GM19023 (cell line): ENCODE results near the gene DAB1.

ENCODE experiments used
- ATAC-seq: cut with Tn5 transposase; IDR thresholded peaks from one replicate; pipeline ENCODE4 v1.9.1; 2021; ENCODE audit warnings: mild to moderate bottlenecking, moderate library complexity; ENCODE audit not compliant: unreplicated experiment

Gene DAB1

GRCh38 chr1:57418971-57419370, 4.9 kb downstream of the DAB1 start:
- ATAC-seq, result no peak

- ATAC-seq, result no peak
These were observed 12.6 kb downstream of the DAB1 start for GRCh38 chr1:57411262-57411661.

- no peak for ATAC-seq
These were observed 13.4 kb downstream of the DAB1 start for GRCh38 chr1:57410508-57410907.

- ATAC-seq, result no peak
These were observed 15.9 kb downstream of the DAB1 start for GRCh38 chr1:57407928-57408327.

- ATAC-seq, result no peak
These were observed 17.4 kb downstream of the DAB1 start for GRCh38 chr1:57406428-57406970.

GRCh38 chr1:57404884-57405283, 19.0 kb downstream of the DAB1 start:
- ATAC-seq, result no peak

GRCh38 chr1:57403201-57403600, 20.7 kb downstream of the DAB1 start:
- ATAC-seq, result no peak

- no peak for ATAC-seq
These were observed 22.2 kb downstream of the DAB1 start for GRCh38 chr1:57401671-57402070.

GRCh38 chr1:57400048-57400447, 23.8 kb downstream of the DAB1 start:
- ATAC-seq, result no peak

- no peak for ATAC-seq
These were observed 30.7 kb downstream of the DAB1 start for GRCh38 chr1:57393058-57393584.

- ATAC-seq, result no peak
These were observed 38.5 kb downstream of the DAB1 start for GRCh38 chr1:57385336-57385735.

GRCh38 chr1:57384901-57385300, 39.0 kb downstream of the DAB1 start:
- ATAC-seq, result no peak

GRCh38 chr1:57384284-57384683, 39.6 kb downstream of the DAB1 start:
- no peak for ATAC-seq

- ATAC-seq, result no peak
These were observed 42.0 kb downstream of the DAB1 start for GRCh38 chr1:57381871-57382270.

- ATAC-seq, result no peak
These were observed 42.4 kb downstream of the DAB1 start for GRCh38 chr1:57381426-57381825.

GRCh38 chr1:57380923-57381322, 42.9 kb downstream of the DAB1 start:
- no peak for ATAC-seq

GRCh38 chr1:57378534-57378933, 45.3 kb downstream of the DAB1 start:
- ATAC-seq, result no peak

- ATAC-seq, result no peak
These were observed 46.3 kb downstream of the DAB1 start for GRCh38 chr1:57377339-57378139.

- no peak for ATAC-seq
These were observed 47.8 kb downstream of the DAB1 start for GRCh38 chr1:57376041-57376440.

- ATAC-seq, result no peak
These were observed 54.0 kb downstream of the DAB1 start for GRCh38 chr1:57369889-57370288.

- no peak for ATAC-seq
These were observed 55.9 kb downstream of the DAB1 start for GRCh38 chr1:57367945-57368344.

- no peak for ATAC-seq
These were observed 60.2 kb downstream of the DAB1 start for GRCh38 chr1:57363643-57364042.
